Mesendoderm (in vitro differentiated cells): Measurements from ENCODE around the gene DNAJB2.

Experiments used
- DNase-seq: peaks from one replicate; pipeline ENCODE4 v3.0.0; 2013
- H2AK5ac ChIP-seq: 2 replicates; pipeline ENCODE4 v1.6.1; 2013; ENCODE audit warnings: low read length, inconsistent platforms
- H2BK120ac ChIP-seq: 2 replicates; pipeline ENCODE4 v1.6.1; 2013; ENCODE audit warnings: low read depth, mild to moderate bottlenecking, low read length, moderate library complexity, mixed read lengths
- H2BK15ac ChIP-seq: replicated peaks from 2 replicates; pipeline ENCODE4 v1.6.1; 2013; ENCODE audit warnings: low read depth, mild to moderate bottlenecking, moderate library complexity
- H2BK5ac ChIP-seq: 2 replicates; pipeline ENCODE4 v1.6.1; 2013; ENCODE audit warnings: low read length, inconsistent platforms
- H3K18ac ChIP-seq: 2 replicates; pipeline ENCODE4 v1.6.1; 2013; ENCODE audit warnings: mild to moderate bottlenecking, low read length, mixed read lengths
- H3K23ac ChIP-seq: one replicate; pipeline ENCODE4 v1.6.1; 2013; ENCODE audit warnings: low read length
- H3K27ac ChIP-seq: 2 replicates; pipeline ENCODE4 v1.5.1; 2013; ENCODE audit warnings: low read depth, mild to moderate bottlenecking, inconsistent platforms, low read length, moderate library complexity
- H3K27me3 ChIP-seq: 2 replicates; pipeline ENCODE4 v1.6.1; 2013; ENCODE audit warnings: low read length, control low read depth, mild to moderate bottlenecking, inconsistent platforms; ENCODE audit not compliant: insufficient read depth, poor library complexity
- H3K36me3 ChIP-seq: 2 replicates; pipeline ENCODE4 v1.6.1; 2013; ENCODE audit warnings: low read length, inconsistent platforms; ENCODE audit not compliant: control insufficient read depth, insufficient read depth
- H3K4ac ChIP-seq: one replicate; pipeline ENCODE4 v1.6.1; 2013; ENCODE audit warnings: low read depth, mild to moderate bottlenecking, low read length, moderate library complexity
- H3K4me1 ChIP-seq: 2 replicates; pipeline ENCODE4 v1.6.1; 2013; ENCODE audit warnings: low read depth, low read length, inconsistent platforms; ENCODE audit not compliant: control insufficient read depth
- H3K4me2 ChIP-seq: 2 replicates; pipeline ENCODE4 v1.6.1; 2013; ENCODE audit warnings: low read length
- H3K4me3 ChIP-seq: 2 replicates; pipeline ENCODE4 v1.5.1; 2013; ENCODE audit warnings: mild to moderate bottlenecking, low read length
- H3K56ac ChIP-seq: one replicate; pipeline ENCODE4 v1.6.1; 2013; ENCODE audit warnings: low read length
- H3K79me1 ChIP-seq: 2 replicates; pipeline ENCODE4 v1.6.1; 2013; ENCODE audit warnings: low read length, inconsistent platforms
- H3K79me2 ChIP-seq: 2 replicates; pipeline ENCODE4 v1.6.1; 2013; ENCODE audit warnings: mild to moderate bottlenecking, low read length; ENCODE audit not compliant: control insufficient read depth, insufficient read depth
- H3K9ac ChIP-seq: 2 replicates; pipeline ENCODE4 v1.6.1; 2013; ENCODE audit warnings: low read length, inconsistent platforms
- H4K5ac ChIP-seq: one replicate; pipeline ENCODE4 v1.6.1; 2013; ENCODE audit warnings: low read length
- H4K8ac ChIP-seq: one replicate; pipeline ENCODE4 v1.6.1; 2013; ENCODE audit warnings: low read depth, mild to moderate bottlenecking, control low read depth, low read length, moderate library complexity
- whole genome bisulfite sequencing: extraction: QIAGEN DNeasy Blood & Tissue Kit; methylation state at CpG from one replicate; pipeline ENCODE4 v1.1.7; 2013; ENCODE audit warnings: low lambda C conversion rate, missing lambda C conversion rate; ENCODE audit not compliant: insufficient coverage; ENCODE audit errors: extremely low coverage; 5-methylcytosine and 5-hydroxymethylcytosine counted together

The DNAJB2 gene

DNA sequence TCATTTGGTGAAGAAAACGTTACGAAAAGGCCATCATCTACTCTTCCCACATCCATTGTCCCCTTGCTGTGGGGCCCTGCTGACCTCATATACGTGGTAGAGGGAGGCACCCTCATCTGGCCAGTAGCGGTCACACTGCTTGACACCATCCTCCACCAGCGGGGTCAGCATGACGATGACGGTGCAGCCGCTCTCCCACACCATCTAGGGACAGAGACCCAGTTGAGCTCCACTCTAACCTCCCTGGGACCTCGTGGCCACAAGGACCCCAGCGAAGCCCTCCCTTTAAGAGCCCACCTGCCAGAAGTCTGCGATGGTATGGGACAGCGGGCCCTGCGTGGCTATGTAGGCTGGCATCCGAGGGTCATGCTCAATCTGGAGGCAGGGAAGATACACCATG, 17.0 kb downstream of the DNAJB2 start:
- Histone ChIP-seq H3K36me3 (no peaks in the 10 kb centered on the region), H3K4ac (no peak overlapping the region), H2AK5ac (no peak overlapping the region), H3K18ac (no peak overlapping the region), H2BK120ac (no peak overlapping the region), H3K79me2 (no peaks in the 10 kb centered on the region), H3K9ac (no peak overlapping the region), H4K5ac (no peak overlapping the region), H2BK5ac (no peak overlapping the region), H3K4me3 (no peak overlapping the region), H3K4me1 (no peaks in the 10 kb centered on the region), H3K79me1 (no peaks in the 10 kb centered on the region), H3K56ac (no peak overlapping the region), H2BK15ac (no peak overlapping the region), H3K23ac (no peak overlapping the region), H3K4me2 (no peak overlapping the region), H3K27me3 (no peaks in the 10 kb centered on the region), H3K27ac (no peak overlapping the region), H4K8ac (no peak overlapping the region)
- no CpG with 5 or more reads among the region's 14 CpGs for WGBS
- no peak for DNase-seq

DNA sequence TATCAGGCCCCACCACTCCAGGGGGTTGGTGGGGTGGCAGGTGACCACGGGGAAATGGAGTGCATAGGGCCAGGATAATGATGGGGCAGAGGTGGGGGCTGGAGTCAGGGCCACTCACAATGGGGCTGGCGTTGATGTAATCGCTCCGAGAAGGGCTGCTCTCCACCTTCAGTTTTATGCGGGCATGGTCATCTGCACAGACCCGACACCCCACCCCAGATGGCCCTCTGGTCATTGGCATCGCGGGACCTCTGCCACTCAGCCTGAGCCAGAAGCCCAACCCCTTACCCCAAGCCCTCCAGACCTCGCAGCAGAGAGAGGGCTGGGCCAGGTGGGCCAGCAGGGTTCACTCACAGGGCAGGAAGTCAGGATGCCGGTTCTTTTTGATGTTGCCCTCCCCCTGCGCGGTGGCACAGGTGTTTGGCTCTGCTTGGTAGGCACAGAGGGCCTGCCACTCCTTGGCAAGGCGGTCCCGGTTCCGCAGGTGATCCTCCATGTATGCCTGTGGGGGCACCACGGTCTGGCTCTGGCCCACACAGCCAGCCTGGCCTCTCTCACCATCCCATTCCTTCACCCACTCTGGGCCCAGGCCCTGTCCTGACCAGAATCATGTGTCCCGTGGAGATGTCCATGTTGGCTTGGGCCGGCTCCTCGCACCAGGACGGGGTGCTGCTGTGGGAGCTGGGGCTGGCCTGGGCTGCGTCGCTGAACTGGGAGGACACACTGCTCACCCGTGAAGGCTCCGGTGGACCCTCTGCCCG, 17.6 kb downstream of the DNAJB2 start:
- H3K36me3 ChIP-seq: no peaks in the 10 kb centered on the region
- H3K27ac ChIP-seq: no peak overlapping the region
- H3K9ac ChIP-seq: no peak overlapping the region
- H3K4me1 ChIP-seq: no peaks in the 10 kb centered on the region
- no peak overlapping the region for H2BK5ac ChIP-seq
- no peak overlapping the region for H2BK120ac ChIP-seq
- no peak for DNase-seq
- H3K23ac ChIP-seq: no peak overlapping the region
- no peak overlapping the region for H4K8ac ChIP-seq
- H3K79me1 ChIP-seq: no peaks in the 10 kb centered on the region
- no peak overlapping the region for H3K4me3 ChIP-seq
- H3K4me2 ChIP-seq: no peak overlapping the region
- H3K56ac ChIP-seq: no peak overlapping the region
- no peak overlapping the region for H3K4ac ChIP-seq
- H3K79me2 ChIP-seq: no peaks in the 10 kb centered on the region
- H3K18ac ChIP-seq: no peak overlapping the region
- H2AK5ac ChIP-seq: no peak overlapping the region
- H2BK15ac ChIP-seq: no peak overlapping the region
- no peak overlapping the region for H4K5ac ChIP-seq
- H3K27me3 ChIP-seq: no peaks in the 10 kb centered on the region
- WGBS: no CpG with 5 or more reads among the region's 25 CpGs

GRCh38 chr2:219297766-219298456, 18.7 kb downstream of the DNAJB2 start:
- DNase-seq: no peak
- H4K8ac ChIP-seq: no peak overlapping the region
- H3K36me3 ChIP-seq: no peaks in the 10 kb centered on the region
- no peak overlapping the region for H3K4me2 ChIP-seq
- H3K79me2 ChIP-seq: no peaks in the 10 kb centered on the region
- H3K9ac ChIP-seq: no peak overlapping the region
- H3K56ac ChIP-seq: no peak overlapping the region
- H3K23ac ChIP-seq: no peak overlapping the region
- no peaks in the 10 kb centered on the region for H3K4me1 ChIP-seq
- H3K27me3 ChIP-seq: no peaks in the 10 kb centered on the region
- H3K4ac ChIP-seq: no peak overlapping the region
- H3K27ac ChIP-seq: no peak overlapping the region
- no peak overlapping the region for H4K5ac ChIP-seq
- no peak overlapping the region for H2BK5ac ChIP-seq
- H3K4me3 ChIP-seq: no peak overlapping the region
- no CpG with 5 or more reads among the region's 14 CpGs for WGBS
- no peak overlapping the region for H2AK5ac ChIP-seq
- no peak overlapping the region for H2BK15ac ChIP-seq
- H2BK120ac ChIP-seq: no peak overlapping the region
- no peak overlapping the region for H3K18ac ChIP-seq
- H3K79me1 ChIP-seq: no peaks in the 10 kb centered on the region

DNA sequence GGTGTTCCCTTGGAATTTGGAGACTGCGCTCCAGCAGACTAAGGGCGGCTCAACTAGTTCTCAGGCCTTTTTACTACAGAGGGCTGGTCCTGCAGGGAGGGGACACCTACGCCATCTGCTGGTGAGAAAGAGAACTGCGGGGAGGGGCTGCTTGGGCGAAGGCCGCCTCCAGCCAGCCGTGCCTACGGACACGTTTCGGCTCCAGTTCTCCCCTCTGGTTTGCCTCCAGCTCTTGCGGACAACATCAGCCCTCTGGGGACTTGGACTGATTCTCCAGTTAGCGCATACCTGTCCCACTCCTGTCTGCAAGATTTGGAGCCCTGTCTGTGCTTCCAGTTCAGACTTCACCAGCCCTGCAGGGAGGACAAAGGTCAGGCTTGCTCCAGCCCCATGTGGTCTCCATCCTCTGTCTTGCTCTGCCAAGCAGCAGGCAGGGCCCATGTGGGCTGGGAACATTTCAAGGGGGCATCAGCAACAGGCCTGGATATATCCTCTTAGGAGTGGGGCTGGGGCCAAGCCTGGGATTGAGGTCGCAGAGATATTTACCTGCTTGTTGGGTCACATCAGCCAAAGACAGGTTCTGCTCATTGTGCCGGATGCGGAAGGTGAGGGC, 19.7 kb downstream of the DNAJB2 start:
- DNase-seq: peak; percentile 82
- no peak overlapping the region for H2AK5ac ChIP-seq
- no peak overlapping the region for H3K18ac ChIP-seq
- no peak overlapping the region for H3K56ac ChIP-seq
- no peak overlapping the region for H3K4me3 ChIP-seq
- WGBS: no CpG with 5 or more reads among the region's 15 CpGs
- no peak overlapping the region for H2BK5ac ChIP-seq
- H3K9ac ChIP-seq: no peak overlapping the region
- no peaks in the 10 kb centered on the region for H3K27me3 ChIP-seq
- H2BK15ac ChIP-seq: no peak overlapping the region
- no peaks in the 10 kb centered on the region for H3K79me1 ChIP-seq
- no peaks in the 10 kb centered on the region for H3K36me3 ChIP-seq
- H3K27ac ChIP-seq: no peak overlapping the region
- H3K79me2 ChIP-seq: no peaks in the 10 kb centered on the region
- no peak overlapping the region for H2BK120ac ChIP-seq
- no peak overlapping the region for H4K5ac ChIP-seq
- no peak overlapping the region for H3K4me2 ChIP-seq
- no peaks in the 10 kb centered on the region for H3K4me1 ChIP-seq
- H4K8ac ChIP-seq: no peak overlapping the region
- H3K23ac ChIP-seq: no peak overlapping the region
- no peak overlapping the region for H3K4ac ChIP-seq

DNA sequence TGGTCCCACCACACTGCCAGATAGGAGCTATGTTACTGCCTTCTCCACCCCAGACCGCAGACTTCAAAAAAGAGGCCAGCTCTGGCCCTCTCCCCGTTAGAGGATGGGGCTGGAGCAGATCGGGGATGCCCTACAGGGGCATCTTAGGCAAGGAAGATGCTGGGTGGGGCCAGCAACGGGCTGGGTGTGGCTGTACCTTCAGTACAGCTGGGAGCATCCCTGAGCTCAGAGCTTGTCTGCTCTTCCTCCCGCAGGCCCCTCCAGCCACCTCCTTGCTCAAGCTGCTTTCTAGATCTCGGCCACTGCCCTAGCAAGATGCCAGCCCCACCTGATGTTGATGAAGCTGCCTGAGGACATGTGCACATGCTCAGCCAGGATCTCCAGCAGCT, 20.2 kb downstream of the DNAJB2 start:
- H2AK5ac ChIP-seq: no peak overlapping the region
- no peak overlapping the region for H2BK15ac ChIP-seq
- H2BK5ac ChIP-seq: no peak overlapping the region
- no peak overlapping the region for H3K23ac ChIP-seq
- no peak overlapping the region for H3K4ac ChIP-seq
- H3K79me2 ChIP-seq: no peaks in the 10 kb centered on the region
- no peak overlapping the region for H3K56ac ChIP-seq
- H3K79me1 ChIP-seq: no peaks in the 10 kb centered on the region
- H4K5ac ChIP-seq: no peak overlapping the region
- no peaks in the 10 kb centered on the region for H3K27me3 ChIP-seq
- no peak overlapping the region for H4K8ac ChIP-seq
- H3K9ac ChIP-seq: no peak overlapping the region
- H3K4me3 ChIP-seq: no peak overlapping the region
- H3K4me2 ChIP-seq: no peak overlapping the region
- H3K4me1 ChIP-seq: no peaks in the 10 kb centered on the region
- no peak for DNase-seq
- H2BK120ac ChIP-seq: no peak overlapping the region
- H3K18ac ChIP-seq: no peak overlapping the region
- WGBS: no CpG with 5 or more reads among the region's 6 CpGs
- H3K27ac ChIP-seq: no peak overlapping the region
- no peaks in the 10 kb centered on the region for H3K36me3 ChIP-seq
